HTR-8/SVneo (cell line): Measurements from ENCODE around the gene XIRP2.
"Not testable (repeated sequence)": the region's sequence is repeated elsewhere in the genome, so short reads cannot be mapped to it uniquely, and the experiment has no call there.

ENCODE experiments used
- DNase-seq: peaks from one replicate; pipeline ENCODE4 v3.0.0; 2011; ENCODE audit warnings: low spot score, mixed read lengths; ENCODE audit not compliant: insufficient read length
- FAIRE-seq: peaks from 2 replicates; lab custom pipeline; 2011; peaks lifted over from hg19 to GRCh38; lab: Jason Lieb, UNC

The XIRP2 gene

DNA sequence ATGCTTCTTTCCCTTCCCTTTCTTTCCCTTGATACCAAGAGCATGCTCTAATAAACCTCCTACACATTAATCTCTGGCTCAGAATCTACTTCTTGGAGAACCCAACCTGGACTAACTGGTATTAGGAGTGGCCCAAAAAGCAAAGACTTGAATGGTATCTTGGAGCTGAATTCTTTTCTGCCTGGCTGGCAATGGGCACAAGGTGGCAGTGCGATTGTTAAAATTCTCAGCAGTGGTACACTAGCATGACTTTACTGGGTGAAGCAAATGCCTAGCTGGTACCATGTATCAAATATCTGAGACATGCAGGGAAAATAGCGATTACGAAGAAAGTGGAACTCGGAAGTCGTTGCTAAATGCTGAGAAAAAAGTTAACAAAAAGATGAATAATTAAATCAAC is 376.1 kb downstream of the XIRP2 start:
- DNase-seq (no peak), FAIRE-seq (no peak)

DNA sequence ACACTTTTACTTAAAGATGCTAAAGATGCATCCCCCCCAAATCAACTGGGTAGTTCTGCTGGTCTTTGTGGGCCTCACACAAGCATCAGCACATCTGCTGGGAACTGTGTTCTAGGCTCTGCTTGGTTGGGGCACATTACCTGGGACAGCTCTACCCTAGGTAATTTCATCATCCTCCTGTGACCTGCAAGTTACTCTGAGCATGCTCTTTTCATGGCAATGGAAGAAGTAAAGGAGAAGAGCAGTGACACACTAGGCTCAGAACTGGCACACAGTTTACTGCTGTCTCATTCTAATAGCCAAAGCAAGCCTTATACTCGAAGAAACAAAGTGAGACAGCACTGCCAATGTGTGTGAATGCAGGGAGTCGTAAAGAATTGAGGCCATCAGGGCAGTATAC is 376.7 kb downstream of the XIRP2 start:
- no peak for FAIRE-seq

DNA sequence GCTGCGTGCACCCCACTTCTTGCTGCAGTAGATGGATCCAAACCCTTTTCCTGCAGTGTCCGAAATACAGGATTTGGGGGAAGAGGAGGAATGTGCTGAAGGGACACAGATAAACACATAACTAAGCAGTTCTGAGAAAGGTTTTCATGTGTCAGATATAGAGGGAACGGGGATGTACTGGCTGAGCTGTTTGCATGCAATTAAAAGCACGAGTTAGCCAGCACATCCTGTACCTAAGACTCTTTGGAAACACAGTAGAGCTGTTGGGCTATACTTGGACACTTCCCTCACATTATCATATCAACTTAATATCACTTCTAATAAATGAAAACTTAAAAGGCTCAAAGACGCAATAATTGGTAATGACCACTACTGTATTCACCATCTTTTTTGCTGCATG is 377.4 kb downstream of the XIRP2 start:
- DNase-seq (no peak), FAIRE-seq (no peak)

More for the DNA sequence above, 376.7 kb downstream of the XIRP2 start:
- DNase-seq: no peak

DNA sequence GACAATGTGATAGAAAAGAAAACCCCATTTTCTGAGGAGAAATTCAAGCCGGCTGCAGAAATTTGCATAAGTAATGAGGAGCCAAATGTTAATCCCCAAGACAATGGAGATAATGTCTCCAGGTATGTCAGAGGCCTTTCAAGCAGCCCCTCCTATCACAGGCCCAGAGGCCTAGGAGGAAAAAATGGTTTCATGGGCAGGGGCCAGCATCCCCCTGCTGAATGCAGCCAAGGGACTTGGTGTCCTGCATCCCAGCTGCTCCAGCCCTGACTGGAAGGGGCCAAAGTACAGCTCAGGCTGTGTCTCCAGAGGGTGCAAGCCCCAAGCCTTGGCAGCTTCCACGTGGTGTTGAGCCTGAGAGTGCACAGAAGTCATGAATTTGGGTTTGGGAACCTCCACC is 380.0 kb downstream of the XIRP2 start:
- not testable (repeated sequence) for DNase-seq, FAIRE-seq

DNA sequence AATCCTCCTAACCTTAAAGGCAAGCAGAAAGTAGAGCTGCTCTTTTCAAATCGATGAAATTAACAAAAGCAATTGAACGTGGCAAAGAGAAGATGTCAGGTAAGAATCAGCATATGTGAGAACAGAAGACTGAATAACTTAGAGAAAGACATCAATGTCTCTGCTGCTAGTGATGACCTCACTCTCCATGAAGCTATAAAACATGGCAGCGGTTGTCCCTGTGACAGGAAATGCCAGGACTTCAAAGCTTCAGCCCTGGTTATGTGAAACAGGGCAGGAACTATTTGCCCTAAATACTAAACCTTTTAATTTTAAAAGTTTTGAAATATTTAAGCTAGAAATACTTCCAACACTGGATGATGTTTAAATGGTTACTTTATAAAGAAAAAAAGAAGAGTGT is 383.7 kb downstream of the XIRP2 start:
- FAIRE-seq (no peak), DNase-seq (no peak)

DNA sequence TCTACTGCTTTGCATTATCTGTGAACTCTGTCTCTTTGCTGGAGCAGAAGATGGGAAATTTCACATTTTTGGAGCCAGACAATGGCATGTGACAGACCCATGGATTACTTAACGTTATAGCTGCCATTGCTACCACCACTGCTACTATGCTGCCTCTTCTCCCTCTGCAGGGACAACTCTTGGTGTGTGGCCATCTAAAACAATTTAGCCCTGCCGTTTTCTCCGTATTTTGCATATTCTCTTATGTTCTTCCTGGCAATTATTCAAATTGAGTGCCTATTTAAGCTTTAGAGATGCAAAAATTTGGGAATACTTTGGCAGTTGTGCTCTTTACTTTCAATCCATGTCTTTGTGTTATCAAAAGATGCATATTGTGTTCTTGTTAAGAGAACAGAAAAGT is 386.8 kb downstream of the XIRP2 start:
- DNase-seq (no peak), FAIRE-seq (no peak)

DNA sequence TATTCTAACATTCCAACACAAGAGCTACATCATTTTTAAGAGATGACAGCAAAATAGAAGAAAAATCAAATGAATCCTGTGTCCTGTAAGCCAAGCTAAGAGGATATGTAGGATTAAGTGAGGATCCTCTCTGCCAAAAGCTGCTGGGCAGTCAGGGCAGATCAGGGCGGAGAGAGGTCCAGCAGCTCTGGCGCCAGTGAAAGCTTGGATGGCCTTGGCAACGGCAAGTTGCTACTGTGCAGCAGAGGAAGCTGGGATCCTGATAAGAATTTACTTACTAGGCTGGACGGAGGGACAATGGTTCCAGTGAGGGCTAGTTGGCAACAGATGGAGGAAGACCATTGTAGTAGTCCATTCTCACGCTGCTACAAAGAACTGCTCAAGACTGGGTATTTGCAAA is 391.5 kb downstream of the XIRP2 start:
- FAIRE-seq (no peak), DNase-seq (no peak)

DNA sequence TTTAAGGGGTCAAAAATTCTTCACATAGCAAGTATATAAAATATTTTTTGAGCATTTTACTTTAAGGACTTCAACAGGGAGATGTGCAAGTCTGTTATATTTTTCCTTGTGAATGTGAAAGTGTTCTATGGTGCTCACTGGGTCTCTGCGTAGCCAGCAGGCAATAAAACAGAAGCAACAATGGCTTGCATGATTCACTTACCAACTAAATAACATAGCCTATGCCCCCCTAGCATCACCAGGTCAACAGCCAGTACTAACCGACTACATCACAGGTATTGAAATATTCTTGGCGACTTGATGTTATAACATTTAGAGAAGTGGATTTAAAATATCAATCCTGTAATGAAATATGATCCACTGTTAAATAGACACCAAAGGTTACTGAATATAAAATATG is 398.9 kb downstream of the XIRP2 start:
- no peak for FAIRE-seq
- no peak for DNase-seq

DNA sequence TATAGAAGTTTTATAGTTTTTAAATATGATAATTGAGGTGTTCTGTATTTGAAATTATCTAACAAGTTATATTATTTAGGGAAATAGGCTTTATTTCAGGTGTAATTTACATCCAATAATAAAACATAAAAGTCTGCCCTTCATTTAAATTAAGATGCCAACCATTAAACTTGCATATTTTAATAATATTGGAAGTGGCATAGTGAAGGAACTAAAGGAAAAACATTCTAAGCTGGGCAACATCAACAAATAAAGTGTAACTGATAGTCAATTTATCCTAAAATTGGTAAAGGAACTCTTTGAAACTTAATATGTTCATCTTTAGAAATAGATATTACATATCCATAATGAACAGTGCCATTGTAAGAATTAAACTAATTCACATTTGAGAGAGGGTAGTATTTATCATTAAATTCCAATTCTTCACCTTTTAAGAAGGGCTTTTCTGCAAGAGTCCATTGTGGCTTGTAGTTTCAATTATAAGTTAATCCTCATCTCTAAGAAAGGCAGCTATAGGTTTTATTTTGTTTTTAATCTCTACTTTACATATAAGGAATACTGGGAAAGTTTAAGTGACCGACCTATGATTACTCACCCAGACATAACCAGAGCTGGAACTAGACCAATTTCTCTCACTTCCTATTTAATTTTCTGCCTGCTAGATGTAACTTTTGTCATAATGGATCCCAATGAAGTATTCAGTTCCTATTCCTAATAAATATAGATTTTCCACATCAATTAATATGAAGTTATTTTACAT is 401.6 kb downstream of the XIRP2 start:
- no peak for FAIRE-seq
- DNase-seq: no peak

DNA sequence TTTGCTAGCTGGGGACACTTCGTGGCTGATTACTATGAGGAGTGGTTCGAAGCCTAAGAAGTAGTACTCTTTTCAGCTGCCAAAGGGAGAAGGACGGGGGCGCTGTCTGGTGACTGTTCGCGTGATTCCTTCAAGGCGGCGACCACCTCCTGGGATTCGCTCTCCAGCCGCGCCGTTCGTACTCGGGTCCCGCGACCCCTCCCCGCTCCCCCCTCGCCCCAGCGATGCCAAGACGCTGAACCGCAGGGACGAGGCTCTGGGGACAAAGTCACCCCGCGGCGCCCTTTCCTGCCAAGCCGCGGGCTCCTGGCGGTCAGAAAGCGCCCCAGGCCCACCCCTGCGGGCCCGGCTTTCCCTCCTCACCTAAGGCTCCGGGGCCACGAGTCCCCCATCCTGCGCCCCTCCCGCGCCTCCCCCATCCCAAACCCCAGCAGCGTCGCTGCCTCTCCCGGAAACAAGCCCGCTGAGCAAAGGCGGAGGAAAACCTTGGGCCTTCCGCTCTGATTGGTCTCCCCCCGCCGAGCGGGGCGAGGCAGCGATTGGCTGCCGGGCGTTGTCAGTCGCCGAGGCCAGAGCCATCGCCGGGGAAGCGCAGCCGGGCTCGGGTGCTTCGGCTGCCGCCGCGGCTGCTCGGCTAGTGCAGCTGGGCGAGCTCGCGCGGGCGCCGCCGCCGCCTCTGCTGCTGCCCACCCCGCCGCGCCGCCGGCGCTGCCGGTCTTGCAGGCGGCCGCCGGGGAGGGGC is 404.3 kb downstream of the XIRP2 start, which contains the start of gene B3GALT1:
Gene B3GALT1, plus strand, starts transcription at position 572 of the 742 bp plus-strand sequence.
- peak; percentile 90 for DNase-seq
- FAIRE-seq: peak; percentile 83

DNA sequence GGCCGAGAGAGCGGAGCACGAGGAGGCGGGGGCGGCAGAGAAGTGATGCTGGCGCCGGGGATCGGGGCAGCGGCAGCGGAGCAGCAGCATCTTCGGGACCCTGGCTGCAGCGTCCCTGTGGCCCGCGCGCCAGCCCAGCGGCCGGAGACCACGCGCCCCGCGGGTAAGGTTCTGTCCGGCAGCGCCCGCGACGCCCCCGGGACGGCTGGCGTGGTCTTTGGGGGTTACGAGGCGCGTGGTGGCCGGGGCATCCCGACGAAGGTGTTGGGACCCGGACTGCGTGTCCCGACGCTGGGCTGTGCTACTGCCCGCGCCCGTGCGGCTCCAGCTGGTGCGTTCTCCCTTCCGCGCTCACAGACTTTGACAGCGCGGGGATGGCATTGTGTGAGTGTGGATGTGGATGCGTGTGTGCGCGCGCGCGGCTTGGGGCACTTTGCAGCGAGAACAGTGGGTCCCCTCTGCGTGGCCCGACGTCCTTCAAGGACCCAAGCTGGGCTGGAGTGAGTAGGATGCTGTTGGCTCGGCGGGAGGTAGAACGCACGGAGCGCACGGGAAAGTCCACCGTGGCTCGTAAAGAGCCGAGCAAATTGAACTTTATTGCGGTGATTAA is 405.0 kb downstream of the XIRP2 start:
- no peak for FAIRE-seq
- DNase-seq: no peak

DNA sequence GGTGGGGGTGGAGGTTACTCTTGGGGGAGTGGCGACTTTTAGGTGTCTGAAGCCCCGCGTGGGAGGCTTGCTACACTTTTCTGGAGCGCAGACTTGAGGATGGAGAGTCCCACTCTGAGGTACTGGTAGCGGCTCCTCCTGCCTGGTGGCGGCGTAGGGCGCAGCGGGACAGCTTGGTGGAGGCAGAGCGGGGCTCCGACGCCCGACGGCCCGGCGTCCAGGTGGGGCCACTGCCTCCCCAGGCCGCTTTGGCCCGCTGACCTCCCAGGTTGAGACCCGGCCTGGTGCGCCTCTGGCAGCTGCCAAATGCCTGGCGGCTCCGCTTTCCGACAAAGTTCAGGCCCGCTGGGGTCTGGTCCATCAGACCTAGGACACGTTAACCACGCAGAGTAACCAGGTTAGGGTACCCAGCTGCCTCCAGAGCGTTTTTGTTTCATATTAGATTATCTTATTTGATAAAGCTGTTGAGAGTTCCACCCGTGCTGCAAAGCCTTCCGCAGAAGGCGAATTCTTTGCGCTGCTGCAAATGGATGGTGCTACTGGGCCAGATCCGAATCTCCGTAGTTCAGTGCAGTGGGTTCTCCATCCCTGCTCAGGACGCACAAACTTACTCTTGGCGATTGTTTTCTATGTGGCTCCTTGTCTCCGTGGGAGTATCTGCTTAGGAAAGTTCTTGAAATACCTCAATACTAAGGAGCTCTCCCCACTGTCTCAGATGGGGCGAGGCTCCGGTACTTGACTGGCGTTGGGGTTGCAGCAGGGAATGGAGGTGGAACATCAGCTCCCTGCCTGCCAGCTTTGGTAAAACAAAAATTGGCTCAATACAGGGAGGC is 405.9 kb downstream of the XIRP2 start:
- DNase-seq (no peak), FAIRE-seq (no peak)

DNA sequence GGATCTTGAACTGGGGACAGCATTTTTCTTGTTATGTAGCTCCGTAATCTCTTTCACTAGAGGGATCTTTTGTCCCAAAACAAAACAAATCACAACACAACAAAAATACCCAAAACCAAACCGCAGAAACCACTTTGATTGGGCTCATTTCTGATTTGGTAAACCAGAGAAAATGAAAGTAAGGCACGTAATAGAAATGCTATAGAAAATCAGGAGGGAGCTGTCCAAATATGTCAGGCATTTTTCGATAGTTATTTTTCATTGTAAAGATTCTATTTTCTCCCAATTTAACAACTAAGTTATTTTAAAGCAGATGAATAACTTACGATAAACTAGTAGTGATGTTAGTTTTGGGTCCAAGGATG is 406.5 kb downstream of the XIRP2 start:
- no peak for DNase-seq
- no peak for FAIRE-seq

DNA sequence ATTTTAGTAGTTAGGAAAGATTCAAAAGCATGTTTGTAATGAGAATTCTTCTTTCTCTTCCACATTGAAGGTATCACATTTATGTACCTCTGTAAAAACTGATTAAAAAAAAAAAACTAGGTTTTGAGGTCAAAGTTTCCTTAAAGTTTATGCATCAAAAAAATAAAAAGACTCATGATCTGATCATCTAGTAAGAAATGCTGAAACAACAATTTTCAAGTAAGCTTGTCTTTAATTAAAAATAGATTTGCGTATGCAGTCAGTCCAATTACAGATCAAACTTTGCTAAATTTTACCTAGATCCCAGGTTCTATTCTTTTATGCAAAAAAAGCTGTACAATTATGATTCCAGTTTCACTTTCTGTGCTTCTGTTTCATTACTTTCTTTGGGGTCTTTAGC is 409.0 kb downstream of the XIRP2 start:
- FAIRE-seq: no peak
- DNase-seq: no peak

DNA sequence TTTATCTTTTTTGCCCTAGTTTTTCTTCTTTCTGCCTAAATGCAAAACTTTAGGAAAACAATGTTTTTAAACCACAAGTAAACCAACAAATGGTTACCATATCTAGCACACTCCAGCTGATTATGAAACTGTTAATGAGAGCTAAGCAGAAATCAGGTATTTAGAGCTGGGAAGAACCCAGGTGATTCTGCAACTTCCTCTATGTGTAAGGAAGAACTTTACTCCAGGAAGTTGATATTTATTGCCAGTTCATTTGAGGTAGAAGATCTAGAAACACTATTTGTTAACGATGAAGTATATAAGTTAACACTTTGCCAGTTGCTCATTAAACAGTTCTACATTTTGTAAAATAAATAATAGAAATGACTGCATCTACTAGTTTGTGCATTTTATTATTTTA is 409.7 kb downstream of the XIRP2 start:
- FAIRE-seq: no peak
- no peak for DNase-seq
